ENCODE measurements around the gene KRT20.

KRT20 gene

GRCh38 chr17:40916366-40916765, 31.3 kb upstream of the KRT20 start:
- TF ChIP-seq, protein P1, sequence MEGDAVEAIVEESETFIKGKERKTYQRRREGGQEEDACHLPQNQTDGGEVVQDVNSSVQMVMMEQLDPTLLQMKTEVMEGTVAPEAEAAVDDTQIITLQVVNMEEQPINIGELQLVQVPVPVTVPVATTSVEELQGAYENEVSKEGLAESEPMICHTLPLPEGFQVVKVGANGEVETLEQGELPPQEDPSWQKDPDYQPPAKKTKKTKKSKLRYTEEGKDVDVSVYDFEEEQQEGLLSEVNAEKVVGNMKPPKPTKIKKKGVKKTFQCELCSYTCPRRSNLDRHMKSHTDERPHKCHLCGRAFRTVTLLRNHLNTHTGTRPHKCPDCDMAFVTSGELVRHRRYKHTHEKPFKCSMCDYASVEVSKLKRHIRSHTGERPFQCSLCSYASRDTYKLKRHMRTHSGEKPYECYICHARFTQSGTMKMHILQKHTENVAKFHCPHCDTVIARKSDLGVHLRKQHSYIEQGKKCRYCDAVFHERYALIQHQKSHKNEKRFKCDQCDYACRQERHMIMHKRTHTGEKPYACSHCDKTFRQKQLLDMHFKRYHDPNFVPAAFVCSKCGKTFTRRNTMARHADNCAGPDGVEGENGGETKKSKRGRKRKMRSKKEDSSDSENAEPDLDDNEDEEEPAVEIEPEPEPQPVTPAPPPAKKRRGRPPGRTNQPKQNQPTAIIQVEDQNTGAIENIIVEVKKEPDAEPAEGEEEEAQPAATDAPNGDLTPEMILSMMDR (IDR thresholded peaks at IDR 0.05; ENCODE audit: low read depth, low read length) = no peak
- no peak overlapping the region for H3K4me3 ChIP-seq (ENCODE audit: low read depth, low read length)

DNA sequence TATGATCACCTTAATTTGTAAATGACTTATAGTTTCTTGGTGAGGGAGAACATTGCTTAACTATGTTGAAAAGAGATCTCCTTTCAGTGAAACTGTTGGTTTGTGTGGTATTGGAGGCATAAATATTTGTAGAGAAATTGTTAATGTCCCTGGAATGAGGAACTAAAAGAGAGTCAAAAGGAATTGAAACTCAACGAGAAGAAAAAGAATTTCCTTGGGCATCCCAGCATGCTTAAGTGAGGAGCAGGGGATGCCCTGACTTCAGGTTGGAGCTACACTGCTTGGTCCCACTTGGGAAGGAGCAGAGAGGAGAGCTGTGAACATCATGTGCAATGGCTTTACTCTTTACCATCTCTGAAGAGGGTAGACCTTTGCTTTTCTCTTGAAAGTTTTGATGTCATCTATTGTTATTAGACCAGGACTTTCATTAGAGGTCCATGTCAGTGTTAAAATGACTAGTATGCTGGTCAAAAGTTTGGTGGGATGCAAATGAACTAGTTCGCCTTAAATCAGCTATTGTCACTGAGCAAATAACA, 30.7 kb upstream of the KRT20 start:
- TF ChIP-seq, protein P1 (IDR thresholded peaks at IDR 0.05; ENCODE audit: low read depth, low read length) = no peak
- no peak overlapping the region for H3K4me3 ChIP-seq (ENCODE audit: low read depth, low read length)

DNA sequence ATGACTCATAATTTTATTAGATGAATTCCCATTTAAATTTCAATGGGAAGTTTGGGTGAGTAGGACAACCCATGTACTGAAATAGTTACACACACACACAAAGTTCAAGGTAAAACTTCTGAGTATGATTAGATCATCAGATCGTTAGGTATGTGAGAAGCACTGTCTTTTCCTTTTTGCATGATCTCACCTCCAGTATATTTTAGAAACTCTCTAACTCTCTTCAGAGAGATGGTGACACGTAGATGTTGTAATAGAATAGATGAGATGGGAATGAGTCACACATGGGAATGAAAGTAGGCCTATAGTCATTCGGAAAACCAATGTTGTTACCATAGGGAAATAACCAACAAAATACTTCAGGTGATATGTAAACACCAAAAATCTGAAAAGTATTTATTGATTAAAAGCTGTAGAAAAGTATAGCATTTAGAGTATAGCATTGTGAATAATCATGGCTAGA, 30.2 kb upstream of the KRT20 start:
- no peak overlapping the region for H3K4me3 ChIP-seq (ENCODE audit: low read depth, low read length)
- TF ChIP-seq, protein P1 (IDR thresholded peaks at IDR 0.05; ENCODE audit: low read depth, low read length) = no peak

- TF ChIP-seq, protein P1 (IDR thresholded peaks at IDR 0.05; ENCODE audit: low read depth, low read length) = no peak
- H3K4me3 ChIP-seq (ENCODE audit: low read depth, low read length) = no peak overlapping the region
These were observed 29.2 kb upstream of the KRT20 start for GRCh38 chr17:40914075-40914855.

- no peak overlapping the region for H3K4me3 ChIP-seq (ENCODE audit: low read depth, low read length)
- TF ChIP-seq, protein P1 (IDR thresholded peaks at IDR 0.05; ENCODE audit: low read depth, low read length) = no peak
These were observed 27.6 kb upstream of the KRT20 start for GRCh38 chr17:40912486-40913210.

DNA sequence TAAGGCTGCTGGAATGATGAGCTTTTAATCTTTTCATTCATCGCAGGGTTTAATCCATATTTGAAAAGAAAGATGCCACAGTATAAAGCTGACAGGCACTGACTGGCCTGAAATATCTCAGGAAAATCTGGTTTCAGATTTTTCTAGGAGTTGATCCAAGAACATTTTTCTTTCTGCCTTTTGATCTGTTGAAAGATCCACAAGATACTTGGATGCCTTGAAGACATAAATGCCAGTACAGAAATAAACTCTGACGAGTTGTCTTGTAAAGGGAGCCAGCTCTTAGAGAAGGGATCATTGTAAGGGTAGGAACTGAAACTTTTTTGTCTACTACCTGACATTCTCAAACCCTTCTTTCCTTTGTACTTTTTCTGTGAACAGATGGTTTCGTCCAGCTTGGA, 25.4 kb upstream of the KRT20 start:
- TF ChIP-seq, protein P1 (IDR thresholded peaks at IDR 0.05; ENCODE audit: low read depth, low read length) = no peak
- H3K4me3 ChIP-seq (ENCODE audit: low read depth, low read length) = no peak overlapping the region

DNA sequence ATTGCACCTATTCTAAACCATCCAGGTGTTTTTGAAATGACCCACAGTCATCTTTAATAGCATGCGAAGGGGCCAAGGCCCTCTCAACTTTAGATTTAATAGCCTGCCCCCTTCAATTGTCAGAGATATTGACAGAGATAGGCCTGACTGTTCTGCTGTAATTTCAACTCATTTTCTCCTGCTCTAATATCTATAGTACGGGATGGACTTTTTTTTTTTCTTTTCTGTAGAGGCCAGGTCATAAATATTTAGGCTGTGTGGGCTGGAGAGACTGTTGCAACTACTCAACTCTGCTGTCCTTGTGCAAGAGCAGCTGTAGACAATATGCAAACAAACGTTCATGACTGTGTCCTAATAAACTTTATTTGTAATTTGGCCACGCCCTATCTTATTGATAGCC, 24.7 kb upstream of the KRT20 start:
- TF ChIP-seq, protein P1 (IDR thresholded peaks at IDR 0.05; ENCODE audit: low read depth, low read length) = no peak
- H3K4me3 ChIP-seq (ENCODE audit: low read depth, low read length) = no peak overlapping the region
